Left lung (tissue), 10 donors: Measurements from ENCODE around the gene AIDA. TPM values are rescaled to one million over a fixed set of nuclear protein-coding genes. Genes with fewer than 3 reads are reported as not detected.
"Not testable (repeated sequence)": the region's sequence is repeated elsewhere in the genome, so short reads cannot be mapped to it uniquely, and the experiment has no call there.

Experiments used
- ATAC-seq: fragments of 200-7000 bp; cut with Tn5 transposase; one replicate; pipeline ENCODE4 v1.9.1; 2020; ENCODE audit warnings: moderate library complexity
- DNase-seq, 4 donors: peaks; one replicate each; pipeline ENCODE4 v3.0.0-alpha.2; 2013 to 2020
- H3K27ac ChIP-seq, 2 donors: fragments of 200-600 bp; sonication (generic) in 1 of 2; one replicate each; pipeline versions ENCODE4 v1.5.0 to v1.8.0; 2020 to 2021
- H3K27me3 ChIP-seq, 2 donors: fragments of 200-600 bp; sonication (generic) in 1 of 2; one replicate each; pipeline versions ENCODE4 v1.5.0 to v1.8.0; 2020 to 2021
- H3K36me3 ChIP-seq, 2 donors: fragments of 200-600 bp; sonication (generic) in 1 of 2; one replicate each; pipeline versions ENCODE4 v1.5.0 to v1.8.0; 2020 to 2021
- H3K4me1 ChIP-seq, 2 donors: fragments of 200-600 bp; one replicate each; pipeline ENCODE4 v1.8.0; 2021
- H3K4me3 ChIP-seq, 2 donors: fragments of 200-600 bp; sonication (generic) in 1 of 2; one replicate each; pipeline versions ENCODE4 v1.5.0 to v1.8.0; 2020 to 2021; ENCODE audit warnings: mild to moderate bottlenecking in 1 of 2
- H3K9me3 ChIP-seq, 2 donors: fragments of 200-600 bp; sonication (generic) in 1 of 2; one replicate each; pipeline versions ENCODE4 v1.5.0 to v1.8.0; 2020 to 2021
- CTCF ChIP-seq, 2 donors: fragments of 200-600 bp; sonication (generic) in 1 of 2; IDR thresholded peaks; one replicate each; pipeline versions ENCODE4 v1.5.0 to v1.8.0; 2021; ENCODE audit warnings: antibody characterized with exemption in 2 of 2
- intact Hi-C, 2 donors: fragments of 100-400 bp; cut with DNase I; formaldehyde crosslinking; loops; one replicate each; pipeline versions ENCODE4 v1.11.2 to v1.14.2; 2022
- polyA plus RNA-seq, 6 donors: library from polyadenylated mRNA; unstranded; fragments of 120-200 nt; gene quantifications; one replicate each; pipeline ENCODE4 v1.2.1, GENCODE V29; 2013; ENCODE audit not compliant: insufficient read length in 6 of 6
- total RNA-seq, 2 donors: library from RNA; stranded (reverse); fragmentation: NEBNext Ultra II Directional; extraction: Animal tissue kit (Norgen Biotek cat#: 25700); gene quantifications; one replicate each; pipeline ENCODE4 v1.2.1, GENCODE V29; 2021
- donor health status: DM: no; HTN: yes; CAD: no.
- donor health status: DM: no; HTN: no; CAD: no.

The AIDA gene
- total and polyA plus RNA-seq, 8 donors, result 71.8 to 96.7 (median 88.3) TPM

- Histone ChIP-seq H3K4me3 (no peak overlapping the region), H3K27me3 (no peaks in the 10 kb centered on the region), H3K36me3 (no peaks in the 10 kb centered on the region), H3K27ac (no peak overlapping the region), H3K4me1 (no peaks in the 10 kb centered on the region), H3K9me3 (no peaks in the 10 kb centered on the region)
- TF ChIP-seq CTCF (IDR thresholded peaks at IDR 0.05), result no peak
- ATAC-seq (peak; percentile 76), DNase-seq (peak in 1 of 4 donors; percentile 70)
- intact Hi-C loops, result no loop called here
Measured at GRCh38 chr1:222754366-222755139, 42.3 kb upstream of the AIDA start.

GRCh38 chr1:222751255-222751654 lies 39.0 kb upstream of the AIDA start:
- Histone ChIP-seq H3K27ac (no peak overlapping the region), H3K36me3 (no peaks in the 10 kb centered on the region), H3K4me1 (no peaks in the 10 kb centered on the region), H3K9me3 (no peaks in the 10 kb centered on the region), H3K27me3 (no peaks in the 10 kb centered on the region), H3K4me3 (no peak overlapping the region)
- no peak for TF ChIP-seq CTCF (IDR thresholded peaks at IDR 0.05)
- intact Hi-C loops, result no loop called here
- no peak for ATAC-seq
- no peak for DNase-seq

- no peak for ATAC-seq
- Histone ChIP-seq H3K9me3 (no peaks in the 10 kb centered on the region), H3K36me3 (no peaks in the 10 kb centered on the region), H3K4me1 (no peaks in the 10 kb centered on the region), H3K4me3 (no peak overlapping the region), H3K27ac (no peak overlapping the region), H3K27me3 (no peaks in the 10 kb centered on the region)
- no peak for TF ChIP-seq CTCF (IDR thresholded peaks at IDR 0.05)
- no peak for DNase-seq
- intact Hi-C loops, result no loop called here
Measured at GRCh38 chr1:222750651-222751050, 38.4 kb upstream of the AIDA start.

- TF ChIP-seq CTCF (IDR thresholded peaks at IDR 0.05), result no peak
- intact Hi-C loops, result no loop called here
- DNase-seq (no peak), ATAC-seq (no peak)
- Histone ChIP-seq H3K4me1 (no peaks in the 10 kb centered on the region), H3K4me3 (no peak overlapping the region), H3K27me3 (no peaks in the 10 kb centered on the region), H3K9me3 (no peaks in the 10 kb centered on the region), H3K36me3 (no peaks in the 10 kb centered on the region), H3K27ac (no peak overlapping the region)
Measured at GRCh38 chr1:222749927-222750326, 37.6 kb upstream of the AIDA start.

GRCh38 chr1:222741630-222742457 lies 29.6 kb upstream of the AIDA start:
- H3K4me3 ChIP-seq, DNase-seq, intact Hi-C loops, H3K9me3 ChIP-seq, H3K27ac ChIP-seq, ATAC-seq, H3K4me1 ChIP-seq, H3K36me3 ChIP-seq, H3K27me3 ChIP-seq: not testable (repeated sequence)
